Ovary (tissue), 3 donors: ENCODE measurements around the gene DCLRE1C.
"Not testable (repeated sequence)": the region's sequence is repeated elsewhere in the genome, so short reads cannot be mapped to it uniquely, and the experiment has no call there.

ENCODE experiments used
- CTCF ChIP-seq, 3 donors: fragments of 450-650 bp in 2 of 3; fragments of 200-600 bp in 1 of 3; IDR thresholded peaks; one replicate each; pipeline versions ENCODE4 v1.5.1 to v1.8.0; 2016 to 2022; ENCODE audit warnings: antibody characterized with exemption in 3 of 3, mild to moderate bottlenecking in 1 of 3
- EP300 ChIP-seq: sonication (generic); formaldehyde crosslinking; IDR thresholded peaks from one replicate; pipeline ENCODE4 v1.6.1; 2017; ENCODE audit warnings: antibody characterized with exemption
- donor health status: DM: no; HTN: no; CAD: no.

GRCh38 chr10:14942950-14943338 is 11.0 kb downstream of the DCLRE1C start:
- TF ChIP-seq EP300; CTCF (IDR thresholded peaks at IDR 0.05): not testable (repeated sequence)
